Stomach (tissue), 4 donors: ENCODE data around the gene CNP.

Experiments
- POLR2AphosphoS5 ChIP-seq, 3 donors: sonication (generic); formaldehyde crosslinking; IDR thresholded peaks; one replicate each; pipeline ENCODE4 v1.6.1; 2016; ENCODE audit warnings: antibody characterized with exemption in 3 of 3
- TF ChIP-seq, protein P1 (sequence below), 7 experiments: fragments of 450-650 bp in 4 of 7; fragments of 200-600 bp in 3 of 7; sonication (generic) in 3 of 7; IDR thresholded peaks; one replicate each; pipeline ENCODE4 v1.5.1; 2016 to 2019; ENCODE audit warnings: antibody characterized with exemption in 7 of 7, control low read depth in 2 of 7, mild to moderate bottlenecking in 1 of 7

DNA sequence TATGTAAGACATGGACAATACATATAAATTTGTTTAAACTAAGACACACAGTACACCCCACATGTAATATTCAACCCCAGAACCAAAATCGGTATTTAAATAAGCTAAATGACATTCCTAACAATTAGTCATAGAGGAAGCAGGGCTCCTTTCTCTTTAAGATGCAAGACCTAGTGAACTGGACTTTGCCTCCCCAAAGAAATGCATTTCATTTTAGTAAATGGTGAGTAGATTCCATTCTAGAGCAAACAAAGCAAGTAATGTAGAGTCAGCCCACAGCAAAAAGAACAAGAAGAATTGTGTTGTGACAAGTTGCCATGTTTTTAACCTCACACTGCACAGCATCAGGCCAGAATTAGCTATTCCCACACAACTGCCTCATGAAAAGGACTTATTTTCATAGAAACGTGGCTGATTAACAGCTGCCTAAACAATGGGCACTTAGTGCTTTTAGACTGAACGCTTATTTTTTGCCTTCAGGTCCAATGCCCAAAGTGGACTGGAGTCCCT, 36.3 kb downstream of the CNP start:
- TF ChIP-seq, protein P1, sequence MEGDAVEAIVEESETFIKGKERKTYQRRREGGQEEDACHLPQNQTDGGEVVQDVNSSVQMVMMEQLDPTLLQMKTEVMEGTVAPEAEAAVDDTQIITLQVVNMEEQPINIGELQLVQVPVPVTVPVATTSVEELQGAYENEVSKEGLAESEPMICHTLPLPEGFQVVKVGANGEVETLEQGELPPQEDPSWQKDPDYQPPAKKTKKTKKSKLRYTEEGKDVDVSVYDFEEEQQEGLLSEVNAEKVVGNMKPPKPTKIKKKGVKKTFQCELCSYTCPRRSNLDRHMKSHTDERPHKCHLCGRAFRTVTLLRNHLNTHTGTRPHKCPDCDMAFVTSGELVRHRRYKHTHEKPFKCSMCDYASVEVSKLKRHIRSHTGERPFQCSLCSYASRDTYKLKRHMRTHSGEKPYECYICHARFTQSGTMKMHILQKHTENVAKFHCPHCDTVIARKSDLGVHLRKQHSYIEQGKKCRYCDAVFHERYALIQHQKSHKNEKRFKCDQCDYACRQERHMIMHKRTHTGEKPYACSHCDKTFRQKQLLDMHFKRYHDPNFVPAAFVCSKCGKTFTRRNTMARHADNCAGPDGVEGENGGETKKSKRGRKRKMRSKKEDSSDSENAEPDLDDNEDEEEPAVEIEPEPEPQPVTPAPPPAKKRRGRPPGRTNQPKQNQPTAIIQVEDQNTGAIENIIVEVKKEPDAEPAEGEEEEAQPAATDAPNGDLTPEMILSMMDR (IDR thresholded peaks at IDR 0.05): no peak
- peak in 1 of 3 donors; percentile 20 for TF ChIP-seq POLR2AphosphoS5 (IDR thresholded peaks at IDR 0.05)
